ENCODE data around the gene GOLGA5.

DNA sequence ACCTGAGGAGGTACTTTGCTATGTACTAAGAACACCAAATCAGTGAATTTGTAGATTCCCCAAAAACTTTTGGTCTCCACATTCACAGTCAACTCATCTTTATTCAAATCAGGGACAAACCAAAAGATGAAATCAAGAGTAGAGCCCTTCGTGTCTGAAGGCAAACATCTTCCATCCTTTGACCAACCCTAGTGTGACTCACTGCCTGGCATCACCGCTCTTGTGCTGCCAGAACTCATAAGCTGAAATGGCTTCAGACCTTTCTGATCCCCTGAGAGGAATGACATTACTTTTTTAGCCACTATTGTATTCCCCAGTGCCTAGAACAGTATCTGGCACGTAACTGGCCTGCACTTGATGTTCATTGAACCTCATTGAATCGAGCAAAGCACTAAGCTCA is 50.1 kb downstream of the GOLGA5 start:
- TF ChIP-seq CTCF (IDR thresholded peaks at IDR 0.05) (no peak), POLR2A (IDR thresholded peaks at IDR 0.05) (no peak), POLR2AphosphoS5 (IDR thresholded peaks at IDR 0.05) (no peak), EP300 (IDR thresholded peaks at IDR 0.05) (no peak)
